GM21717 (cell line): ENCODE measurements around the gene SPTBN4.
"Not testable (repeated sequence)": the region's sequence is repeated elsewhere in the genome, so short reads cannot be mapped to it uniquely, and the experiment has no call there.

Experiments
- ATAC-seq: cut with Tn5 transposase; IDR thresholded peaks from one replicate; pipeline ENCODE4 v1.9.1; 2021; ENCODE audit warnings: mild to moderate bottlenecking, moderate library complexity; ENCODE audit not compliant: unreplicated experiment

SPTBN4 gene

GRCh38 chr19:40556953-40557530 is 90.2 kb downstream of the SPTBN4 start:
- no peak for ATAC-seq

- no peak for ATAC-seq
Observed at GRCh38 chr19:40559394-40559793, 92.6 kb downstream of the SPTBN4 start.

- ATAC-seq, result no peak
Observed at GRCh38 chr19:40560092-40560507, 93.3 kb downstream of the SPTBN4 start.

- ATAC-seq, result no peak
Observed at GRCh38 chr19:40561947-40562346, 95.1 kb downstream of the SPTBN4 start.

- not testable (repeated sequence) for ATAC-seq
Observed at GRCh38 chr19:40564535-40564934, 97.7 kb downstream of the SPTBN4 start.

- ATAC-seq, result no peak
Observed at GRCh38 chr19:40565355-40565754, 98.6 kb downstream of the SPTBN4 start.

GRCh38 chr19:40565910-40566495 is 99.2 kb downstream of the SPTBN4 start:
- ATAC-seq, result no peak

- ATAC-seq, result no peak
Observed at GRCh38 chr19:40567040-40567749, 100.4 kb downstream of the SPTBN4 start.

GRCh38 chr19:40567750-40568494 is 101.1 kb downstream of the SPTBN4 start:
- ATAC-seq, result no peak

GRCh38 chr19:40570313-40571004 is 103.7 kb downstream of the SPTBN4 start:
- ATAC-seq, result peak; percentile 55

- ATAC-seq, result no peak
Observed at GRCh38 chr19:40571005-40571318, 104.2 kb downstream of the SPTBN4 start.

- no peak for ATAC-seq
Observed at GRCh38 chr19:40571831-40572495, 105.2 kb downstream of the SPTBN4 start.

- ATAC-seq, result no peak
Observed at GRCh38 chr19:40575326-40575725, 108.5 kb downstream of the SPTBN4 start.

GRCh38 chr19:40576151-40576584 is 109.4 kb downstream of the SPTBN4 start:
- peak; percentile 12 for ATAC-seq

GRCh38 chr19:40576585-40577451 is 110.0 kb downstream of the SPTBN4 start, which contains the start of gene SHKBP1:
Gene SHKBP1 (plus strand): TSS chr19:40576873. CDS start chr19:40576900, 27 bp downstream.
- ATAC-seq, result peak; percentile 88

- no peak for ATAC-seq
Observed at GRCh38 chr19:40578442-40578908, 111.7 kb downstream of the SPTBN4 start.

GRCh38 chr19:40580619-40581018 is 113.8 kb downstream of the SPTBN4 start:
- no peak for ATAC-seq

- ATAC-seq, result no peak
Observed at GRCh38 chr19:40581531-40581930, 114.7 kb downstream of the SPTBN4 start.

- no peak for ATAC-seq
Observed at GRCh38 chr19:40582467-40582866, 115.7 kb downstream of the SPTBN4 start.
